ENCODE results near the gene TBC1D14.

The TBC1D14 gene

DNA sequence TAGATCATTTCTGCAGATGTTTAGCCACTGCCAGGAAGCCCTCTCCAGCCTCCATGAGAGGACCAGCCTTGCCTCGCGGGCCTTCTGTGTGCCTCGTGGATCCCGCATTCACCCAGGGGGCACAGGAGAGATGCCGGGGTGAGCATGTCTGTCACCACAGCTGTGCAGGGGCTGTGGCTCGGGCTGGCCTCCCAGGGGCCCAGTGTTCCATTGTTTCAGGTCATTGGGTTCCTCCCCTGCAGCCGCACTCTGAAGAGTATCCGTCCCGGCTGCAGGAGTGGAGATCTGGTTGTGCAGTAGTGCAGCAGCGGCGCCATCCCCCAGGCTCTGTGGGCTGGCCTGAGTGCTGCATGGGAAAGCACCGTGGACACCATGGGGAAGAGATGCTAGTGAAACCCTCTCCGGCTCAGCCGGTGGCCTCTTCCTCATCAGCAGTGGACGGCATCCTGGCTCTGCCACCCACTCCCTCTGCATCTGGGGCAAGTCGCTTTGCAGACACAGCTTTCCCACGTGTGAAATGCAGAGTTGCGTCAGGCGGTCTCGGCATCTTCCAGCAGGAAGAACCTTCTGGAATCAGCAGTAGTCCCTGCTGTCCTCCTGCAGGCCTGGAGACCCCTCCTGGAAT, 29.1 kb downstream of the TBC1D14 start:
- no peak for FAIRE-seq

GRCh38 chr4:6939761-6940743, 30.4 kb downstream of the TBC1D14 start:
- DNase-seq (ENCODE audit: insufficient read length, low spot score) (no peak), FAIRE-seq (no peak)

More for the DNA sequence above, 29.1 kb downstream of the TBC1D14 start:
- no peak for DNase-seq (ENCODE audit: insufficient read length, low spot score)
- TF ChIP-seq CTCF (IDR thresholded peaks at IDR 0.05; ENCODE audit: insufficient read depth, missing control alignments): no peak

GRCh38 chr4:6940744-6941137, 31.1 kb downstream of the TBC1D14 start:
- TF ChIP-seq CTCF (IDR thresholded peaks at IDR 0.05; ENCODE audit: insufficient read depth, missing control alignments): no peak
- no peak for FAIRE-seq
- no peak for DNase-seq (ENCODE audit: insufficient read length, low spot score)

More at GRCh38 chr4:6939761-6940743, 30.4 kb downstream of the TBC1D14 start:
- no peak for TF ChIP-seq CTCF (IDR thresholded peaks at IDR 0.05; ENCODE audit: insufficient read depth, missing control alignments)

GRCh38 chr4:6941796-6942195, 32.2 kb downstream of the TBC1D14 start:
- TF ChIP-seq CTCF (IDR thresholded peaks at IDR 0.05; ENCODE audit: insufficient read depth, missing control alignments): no peak
- no peak for FAIRE-seq
- no peak for DNase-seq (ENCODE audit: insufficient read length, low spot score)

DNA sequence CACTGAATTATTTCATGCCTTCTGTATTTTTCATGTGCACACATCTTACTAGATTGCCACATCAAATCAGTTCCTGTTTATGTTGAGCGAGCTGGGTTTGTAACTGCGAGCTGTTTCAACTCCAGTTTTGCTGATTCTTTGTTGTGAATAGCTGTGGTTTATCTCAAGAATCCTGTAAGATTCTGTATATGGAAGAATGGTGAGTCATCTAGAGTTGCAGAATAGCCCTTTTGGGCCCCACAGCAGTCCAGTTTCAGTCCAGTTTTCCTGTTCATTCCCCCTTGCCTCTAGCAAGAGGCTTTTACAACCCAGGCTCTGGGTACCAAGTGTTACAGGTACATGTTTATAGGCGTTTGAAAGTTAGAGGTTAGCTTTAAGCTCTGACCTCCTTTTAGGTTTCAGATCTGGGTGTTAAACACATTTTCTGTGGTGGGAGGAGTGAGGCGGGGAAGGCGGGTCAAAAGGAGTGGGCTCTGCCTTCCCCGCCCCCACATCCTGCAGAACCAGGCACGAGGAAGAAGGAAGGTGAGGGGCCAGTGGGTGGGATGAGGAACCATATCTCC, 32.7 kb downstream of the TBC1D14 start:
- no peak for TF ChIP-seq CTCF (IDR thresholded peaks at IDR 0.05; ENCODE audit: insufficient read depth, missing control alignments)
- DNase-seq (ENCODE audit: insufficient read length, low spot score): no peak
- no peak for FAIRE-seq

GRCh38 chr4:6943012-6943884, 33.6 kb downstream of the TBC1D14 start:
- FAIRE-seq: no peak
- TF ChIP-seq CTCF (IDR thresholded peaks at IDR 0.05; ENCODE audit: insufficient read depth, missing control alignments): no peak
- no peak for DNase-seq (ENCODE audit: insufficient read length, low spot score)
